Measurements from ENCODE around the gene ATP11A.
"Not testable (repeated sequence)": the region's sequence is repeated elsewhere in the genome, so short reads cannot be mapped to it uniquely, and the experiment has no call there.

ATP11A gene

DNA sequence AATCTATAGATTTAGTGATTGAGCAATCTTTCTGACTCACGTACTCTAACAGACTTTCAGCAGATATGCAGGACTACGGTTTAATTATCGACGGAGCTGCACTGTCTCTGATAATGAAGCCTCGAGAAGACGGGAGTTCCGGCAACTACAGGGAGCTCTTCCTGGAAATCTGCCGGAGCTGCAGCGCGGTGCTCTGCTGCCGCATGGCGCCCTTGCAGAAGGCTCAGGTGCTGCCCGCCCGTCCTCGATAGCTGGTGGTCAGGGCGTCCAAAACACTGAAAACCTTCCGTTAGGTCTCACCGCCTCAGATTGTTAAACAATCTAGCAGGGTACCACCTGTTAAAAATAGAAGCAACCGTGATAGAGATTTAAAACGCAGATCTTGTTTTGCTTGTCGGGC is 166.0 kb downstream of the ATP11A start:
- no peak for TF ChIP-seq SUZ12 (IDR thresholded peaks at IDR 0.05; ENCODE audit: extremely low read depth, insufficient read depth, insufficient read length)
- no peak for TF ChIP-seq YY1 (IDR thresholded peaks at IDR 0.05; ENCODE audit: insufficient read depth, insufficient read length)
- no peak for TF ChIP-seq ZNF274 (IDR thresholded peaks at IDR 0.05; ENCODE audit: low read depth, low read length)
- Histone ChIP-seq H3K9me3 (ENCODE audit: insufficient read depth, low read length) (no peaks in the 10 kb centered on the region), H3K9ac (ENCODE audit: insufficient read length, low read depth) (no peak overlapping the region), H3K4me1 (ENCODE audit: insufficient read depth, insufficient read length) (no peaks in the 10 kb centered on the region), H3K4me3 (ENCODE audit: insufficient read length, low read depth) (no peak overlapping the region), H3K27me3 (ENCODE audit: insufficient read depth, insufficient read length) (no peaks in the 10 kb centered on the region), H3K36me3 (ENCODE audit: insufficient read depth, insufficient read length, low read length) (peaks cover 67% of the 10 kb centered on the region)
- no peak for DNase-seq (ENCODE audit: low read depth, low spot score)

DNA sequence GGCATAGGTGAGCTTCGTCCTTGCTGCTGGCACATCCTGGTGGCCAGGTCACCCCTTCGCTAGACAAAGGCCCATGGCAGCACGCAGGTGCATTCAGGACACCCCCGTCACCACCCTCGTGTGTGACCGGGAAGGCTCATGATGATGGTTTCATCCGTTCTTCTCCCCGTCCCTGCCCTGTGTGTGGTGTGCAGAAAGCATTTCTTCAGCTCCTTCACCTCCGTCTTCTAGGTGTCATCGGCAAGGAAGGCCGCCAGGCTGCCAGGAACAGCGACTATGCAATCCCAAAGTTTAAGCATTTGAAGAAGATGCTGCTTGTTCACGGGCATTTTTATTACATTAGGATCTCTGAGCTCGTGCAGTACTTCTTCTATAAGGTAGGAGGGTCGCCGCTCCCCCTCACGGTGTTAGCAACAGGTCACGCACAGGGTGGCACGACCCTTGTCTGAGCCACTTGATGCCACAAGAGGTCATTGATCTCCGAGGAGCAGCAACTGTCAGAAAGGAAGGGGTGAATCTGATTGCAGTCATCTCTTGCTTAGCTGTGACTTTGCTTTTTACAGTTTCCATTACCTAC is 168.2 kb downstream of the ATP11A start:
- Histone ChIP-seq H3K27me3 (ENCODE audit: insufficient read depth, insufficient read length) (no peaks in the 10 kb centered on the region), H3K9me3 (ENCODE audit: insufficient read depth, low read length) (no peaks in the 10 kb centered on the region), H3K9ac (ENCODE audit: insufficient read length, low read depth) (no peak overlapping the region), H3K4me3 (ENCODE audit: insufficient read length, low read depth) (no peak overlapping the region), H3K4me1 (ENCODE audit: insufficient read depth, insufficient read length) (no peaks in the 10 kb centered on the region), H3K36me3 (ENCODE audit: insufficient read depth, insufficient read length, low read length) (peaks cover 67% of the 10 kb centered on the region)
- TF ChIP-seq YY1 (IDR thresholded peaks at IDR 0.05; ENCODE audit: insufficient read depth, insufficient read length) (no peak), SUZ12 (IDR thresholded peaks at IDR 0.05; ENCODE audit: extremely low read depth, insufficient read depth, insufficient read length) (no peak), ZNF274 (IDR thresholded peaks at IDR 0.05; ENCODE audit: low read depth, low read length) (no peak)
- DNase-seq (ENCODE audit: low read depth, low spot score) = no peak

GRCh38 chr13:112859128-112859816 is 169.4 kb downstream of the ATP11A start:
- TF ChIP-seq ZNF274 (IDR thresholded peaks at IDR 0.05; ENCODE audit: low read depth, low read length) (no peak), SUZ12 (IDR thresholded peaks at IDR 0.05; ENCODE audit: extremely low read depth, insufficient read depth, insufficient read length) (no peak), YY1 (IDR thresholded peaks at IDR 0.05; ENCODE audit: insufficient read depth, insufficient read length) (no peak)
- Histone ChIP-seq H3K9ac (ENCODE audit: insufficient read length, low read depth) (no peak overlapping the region), H3K27me3 (ENCODE audit: insufficient read depth, insufficient read length) (no peaks in the 10 kb centered on the region), H3K36me3 (ENCODE audit: insufficient read depth, insufficient read length, low read length) (peaks cover 64% of the 10 kb centered on the region), H3K4me3 (ENCODE audit: insufficient read length, low read depth) (no peak overlapping the region), H3K9me3 (ENCODE audit: insufficient read depth, low read length) (no peaks in the 10 kb centered on the region), H3K4me1 (ENCODE audit: insufficient read depth, insufficient read length) (no peaks in the 10 kb centered on the region)
- no peak for DNase-seq (ENCODE audit: low read depth, low spot score)

GRCh38 chr13:112859817-112860190 is 170.0 kb downstream of the ATP11A start:
- no peak for TF ChIP-seq ZNF274 (IDR thresholded peaks at IDR 0.05; ENCODE audit: low read depth, low read length)
- no peak for TF ChIP-seq YY1 (IDR thresholded peaks at IDR 0.05; ENCODE audit: insufficient read depth, insufficient read length)
- no peak for TF ChIP-seq SUZ12 (IDR thresholded peaks at IDR 0.05; ENCODE audit: extremely low read depth, insufficient read depth, insufficient read length)
- H3K4me1 ChIP-seq (ENCODE audit: insufficient read depth, insufficient read length) = no peaks in the 10 kb centered on the region
- H3K4me3 ChIP-seq (ENCODE audit: insufficient read length, low read depth) = no peak overlapping the region
- H3K27me3 ChIP-seq (ENCODE audit: insufficient read depth, insufficient read length) = no peaks in the 10 kb centered on the region
- no peak for DNase-seq (ENCODE audit: low read depth, low spot score)
- H3K9ac ChIP-seq (ENCODE audit: insufficient read length, low read depth) = no peak overlapping the region
- peaks cover 59% of the 10 kb centered on the region for H3K36me3 ChIP-seq (ENCODE audit: insufficient read depth, insufficient read length, low read length)
- no peaks in the 10 kb centered on the region for H3K9me3 ChIP-seq (ENCODE audit: insufficient read depth, low read length)

- H3K27me3 ChIP-seq (ENCODE audit: insufficient read depth, insufficient read length) = no peaks in the 10 kb centered on the region
- peaks cover 44% of the 10 kb centered on the region for H3K36me3 ChIP-seq (ENCODE audit: insufficient read depth, insufficient read length, low read length)
- no peaks in the 10 kb centered on the region for H3K4me1 ChIP-seq (ENCODE audit: insufficient read depth, insufficient read length)
- no peaks in the 10 kb centered on the region for H3K9me3 ChIP-seq (ENCODE audit: insufficient read depth, low read length)
- H3K4me3 ChIP-seq (ENCODE audit: insufficient read length, low read depth) = no peak overlapping the region
- DNase-seq (ENCODE audit: low read depth, low spot score) = no peak
- TF ChIP-seq ZNF274 (IDR thresholded peaks at IDR 0.05; ENCODE audit: low read depth, low read length) = no peak
- no peak overlapping the region for H3K9ac ChIP-seq (ENCODE audit: insufficient read length, low read depth)
Observed at GRCh38 chr13:112861876-112862615, 172.2 kb downstream of the ATP11A start.

GRCh38 chr13:112863356-112863755 is 173.5 kb downstream of the ATP11A start:
- H3K4me1 ChIP-seq (ENCODE audit: insufficient read depth, insufficient read length); H3K9ac ChIP-seq (ENCODE audit: insufficient read length, low read depth); H3K9me3 ChIP-seq (ENCODE audit: insufficient read depth, low read length); DNase-seq (ENCODE audit: low read depth, low spot score); H3K27me3 ChIP-seq (ENCODE audit: insufficient read depth, insufficient read length); H3K4me3 ChIP-seq (ENCODE audit: insufficient read length, low read depth): not testable (repeated sequence)
- peaks cover 42% of the 10 kb centered on the region for H3K36me3 ChIP-seq (ENCODE audit: insufficient read depth, insufficient read length, low read length)

DNA sequence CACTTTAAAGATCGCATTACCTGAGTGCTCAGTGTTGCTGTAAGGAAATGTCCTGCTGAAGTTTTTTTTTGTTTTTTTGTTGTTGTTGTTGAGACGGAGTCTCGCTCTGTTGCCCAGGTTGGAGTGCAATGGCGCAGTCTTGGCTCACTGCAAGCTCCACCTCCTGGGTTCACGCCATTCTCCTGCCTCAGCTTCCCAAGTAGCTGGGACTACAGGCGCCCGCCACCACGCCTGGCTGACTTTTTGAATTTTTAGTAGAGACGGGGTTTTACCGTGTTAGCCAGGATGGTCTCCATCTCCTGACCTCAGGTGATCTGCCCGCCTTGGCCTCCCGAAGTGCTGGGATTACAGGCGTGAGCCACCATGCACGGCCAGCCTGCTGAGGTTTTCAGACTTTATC is 175.6 kb downstream of the ATP11A start:
- not testable (repeated sequence) for H3K9ac ChIP-seq (ENCODE audit: insufficient read length, low read depth); DNase-seq (ENCODE audit: low read depth, low spot score); H3K9me3 ChIP-seq (ENCODE audit: insufficient read depth, low read length); H3K27me3 ChIP-seq (ENCODE audit: insufficient read depth, insufficient read length); H3K4me1 ChIP-seq (ENCODE audit: insufficient read depth, insufficient read length); H3K4me3 ChIP-seq (ENCODE audit: insufficient read length, low read depth)
- H3K36me3 ChIP-seq (ENCODE audit: insufficient read depth, insufficient read length, low read length) = peaks cover 34% of the 10 kb centered on the region

All from NT2/D1 (cell line).